ENCODE data around the gene TMEM18.
A peak's percentile ranks its signal among the peaks of the same experiment; 100 is the strongest.

TMEM18 gene

GRCh38 chr2:650343-651310 is 26.6 kb downstream of the TMEM18 start:
- DNase-seq (ENCODE audit: low spot score) = no peak

DNA sequence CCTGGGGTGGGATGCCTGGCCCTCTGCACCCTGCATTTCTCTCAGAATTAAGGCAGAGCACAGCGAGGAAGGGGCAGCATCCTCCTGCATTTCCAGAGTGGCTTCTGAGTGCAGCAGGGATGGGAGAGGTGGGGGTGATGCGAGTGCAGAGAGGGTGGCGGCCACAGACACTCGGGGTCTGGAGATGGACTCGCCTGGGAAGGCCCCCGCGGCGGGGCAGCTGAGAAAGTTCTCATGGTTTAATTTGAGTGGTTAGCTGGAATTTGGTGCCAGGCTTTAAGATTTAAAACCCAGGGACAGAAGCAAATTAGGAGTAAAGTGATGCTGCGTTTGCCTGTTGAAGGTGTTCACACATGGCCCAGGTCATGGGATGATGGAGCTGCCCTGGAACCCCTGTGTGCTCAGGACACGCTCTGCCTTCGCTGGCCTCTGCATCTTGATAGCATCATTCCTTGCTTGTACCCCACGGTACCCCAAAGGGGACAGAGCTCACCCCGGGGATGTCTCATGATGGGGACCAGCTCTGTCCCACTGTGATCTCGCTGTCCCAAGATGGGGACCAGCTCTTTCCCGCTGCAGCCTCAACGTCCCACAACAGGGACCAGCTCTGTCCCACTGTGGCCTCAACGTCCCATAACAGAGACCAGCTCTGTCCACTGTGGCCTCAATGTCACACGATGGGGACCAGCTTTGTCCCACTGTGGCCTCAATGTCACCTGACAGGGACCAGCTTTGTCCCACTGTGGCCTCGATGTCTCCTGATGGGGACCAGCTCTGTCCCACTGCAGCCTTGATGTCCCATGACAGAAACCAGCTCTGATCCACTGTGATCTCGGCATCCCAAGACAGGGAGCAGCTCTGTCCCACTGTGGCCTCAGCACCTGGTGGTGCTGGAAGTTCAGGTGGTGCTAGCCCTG is 27.5 kb downstream of the TMEM18 start:
- DNase-seq (ENCODE audit: low spot score) = no peak

DNA sequence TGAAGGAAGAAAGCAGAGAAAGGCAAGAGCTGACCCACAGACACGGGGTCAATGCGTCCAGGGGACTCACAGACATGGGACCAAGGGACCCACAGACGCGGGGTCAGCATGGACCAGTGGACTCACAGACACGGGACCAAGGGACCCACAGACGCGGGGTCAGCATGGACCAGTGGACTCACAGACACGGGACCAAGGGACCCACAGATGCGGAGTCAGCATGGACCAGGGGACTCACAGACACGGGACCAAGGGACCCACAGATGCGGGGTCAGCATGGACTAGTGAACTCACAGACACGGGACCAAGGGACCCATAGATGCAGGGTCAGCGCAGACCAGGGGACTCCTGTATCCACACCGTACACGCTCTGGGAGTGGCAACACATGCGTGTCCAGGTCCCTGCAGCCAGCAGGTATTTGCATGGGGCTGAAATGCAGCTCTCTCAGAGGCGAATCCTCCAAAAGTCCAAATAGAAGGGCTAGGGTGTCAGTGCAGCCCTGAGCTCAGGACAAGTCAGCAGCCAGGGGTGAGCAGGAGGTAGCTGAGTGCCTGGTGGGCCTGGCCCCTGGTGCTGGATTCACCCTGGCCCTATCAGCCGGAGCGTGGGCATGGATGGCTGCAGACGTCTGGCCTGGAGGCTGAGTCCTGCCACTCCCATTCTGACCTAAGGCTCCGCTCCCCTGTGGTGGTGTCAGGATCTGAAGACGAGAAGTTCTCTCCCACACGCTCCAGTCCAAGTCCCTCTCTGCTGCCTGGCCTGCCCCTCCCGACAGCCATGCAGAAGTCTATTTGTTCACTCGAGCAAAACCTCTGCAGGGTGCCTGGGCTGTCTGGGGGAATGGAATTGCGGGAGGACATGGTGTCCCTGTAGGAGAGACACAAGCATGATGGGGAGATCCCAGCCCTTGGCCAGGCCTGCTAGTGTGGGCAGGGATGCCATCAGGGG is 28.5 kb downstream of the TMEM18 start:
- DNase-seq (ENCODE audit: low spot score) = no peak

GRCh38 chr2:647691-648231 is 29.4 kb downstream of the TMEM18 start:
- DNase-seq (ENCODE audit: low spot score) = no peak

- DNase-seq (ENCODE audit: low spot score) = no peak
These were observed 30.1 kb downstream of the TMEM18 start for GRCh38 chr2:647003-647560.

DNA sequence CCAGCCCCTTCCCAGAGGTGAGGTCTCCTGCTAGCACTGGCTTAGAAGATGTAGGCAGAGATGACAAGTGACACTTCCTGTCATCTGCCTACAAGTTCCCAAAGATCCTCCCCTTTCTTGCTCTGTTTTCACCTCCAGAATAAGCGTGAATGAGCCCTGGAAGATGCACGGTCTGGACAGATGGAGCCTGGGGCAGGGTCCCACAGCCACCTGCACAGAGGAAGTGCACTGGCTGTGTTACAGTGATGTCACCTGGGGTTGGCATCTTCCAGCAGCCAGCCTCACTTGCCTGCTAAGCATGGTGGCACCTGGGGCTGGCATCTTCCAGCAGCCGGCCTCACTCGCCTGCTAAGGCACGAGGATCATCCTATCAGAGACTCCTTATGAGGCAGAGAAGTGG is 32.3 kb downstream of the TMEM18 start:
- no peak for DNase-seq (ENCODE audit: low spot score)

DNA sequence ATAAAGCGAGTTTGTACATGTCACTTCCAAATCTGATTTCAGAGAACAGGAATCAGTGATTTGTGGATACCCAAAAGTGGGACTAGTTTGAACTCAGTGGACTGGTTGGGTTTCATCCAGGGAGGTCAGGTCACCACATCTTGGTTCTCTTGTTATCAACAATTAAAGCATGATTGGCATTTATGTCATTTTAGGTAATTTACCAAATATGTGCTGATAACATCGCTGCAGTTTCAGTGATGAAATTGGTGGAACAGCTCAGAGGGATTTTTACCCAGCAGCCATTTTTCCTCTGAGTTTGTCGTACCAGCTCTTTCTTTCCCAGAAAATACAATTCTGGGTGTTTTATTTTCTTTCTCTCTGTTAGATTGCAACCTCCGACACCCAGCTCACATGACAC is 33.4 kb downstream of the TMEM18 start:
- DNase-seq (ENCODE audit: low spot score) = no peak

DNA sequence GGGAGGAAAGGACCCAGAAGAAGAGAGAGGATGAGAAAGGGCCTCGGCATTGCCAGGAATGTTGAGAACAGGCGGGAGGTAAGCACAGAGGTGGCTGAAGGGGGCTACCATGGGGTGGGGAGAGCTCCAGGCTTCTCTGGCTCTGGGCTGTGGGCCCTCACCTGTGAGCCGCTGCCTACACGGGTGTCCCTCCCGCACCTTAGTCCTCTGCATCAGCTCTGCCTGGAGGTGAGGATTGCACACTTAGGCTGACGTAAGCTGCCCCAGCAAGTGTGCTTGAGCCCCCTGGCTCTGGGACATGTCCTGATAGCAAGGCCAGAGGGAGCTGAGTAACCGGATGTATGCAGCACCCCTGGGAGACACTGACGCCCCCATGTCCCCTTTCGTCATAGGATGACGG is 33.9 kb downstream of the TMEM18 start:
- DNase-seq (ENCODE audit: low spot score) = no peak

- no peak for DNase-seq (ENCODE audit: low spot score)
These were observed 35.1 kb downstream of the TMEM18 start for GRCh38 chr2:641872-642815.

GRCh38 chr2:641164-641871 is 35.9 kb downstream of the TMEM18 start:
- DNase-seq (ENCODE audit: low spot score) = no peak

GRCh38 chr2:639703-640102 is 37.5 kb downstream of the TMEM18 start:
- no peak for DNase-seq (ENCODE audit: low spot score)

GRCh38 chr2:637804-638203 is 39.4 kb downstream of the TMEM18 start:
- DNase-seq (ENCODE audit: low spot score) = no peak

- no peak for DNase-seq (ENCODE audit: low spot score)
These were observed 39.8 kb downstream of the TMEM18 start for GRCh38 chr2:637406-637776.

DNA sequence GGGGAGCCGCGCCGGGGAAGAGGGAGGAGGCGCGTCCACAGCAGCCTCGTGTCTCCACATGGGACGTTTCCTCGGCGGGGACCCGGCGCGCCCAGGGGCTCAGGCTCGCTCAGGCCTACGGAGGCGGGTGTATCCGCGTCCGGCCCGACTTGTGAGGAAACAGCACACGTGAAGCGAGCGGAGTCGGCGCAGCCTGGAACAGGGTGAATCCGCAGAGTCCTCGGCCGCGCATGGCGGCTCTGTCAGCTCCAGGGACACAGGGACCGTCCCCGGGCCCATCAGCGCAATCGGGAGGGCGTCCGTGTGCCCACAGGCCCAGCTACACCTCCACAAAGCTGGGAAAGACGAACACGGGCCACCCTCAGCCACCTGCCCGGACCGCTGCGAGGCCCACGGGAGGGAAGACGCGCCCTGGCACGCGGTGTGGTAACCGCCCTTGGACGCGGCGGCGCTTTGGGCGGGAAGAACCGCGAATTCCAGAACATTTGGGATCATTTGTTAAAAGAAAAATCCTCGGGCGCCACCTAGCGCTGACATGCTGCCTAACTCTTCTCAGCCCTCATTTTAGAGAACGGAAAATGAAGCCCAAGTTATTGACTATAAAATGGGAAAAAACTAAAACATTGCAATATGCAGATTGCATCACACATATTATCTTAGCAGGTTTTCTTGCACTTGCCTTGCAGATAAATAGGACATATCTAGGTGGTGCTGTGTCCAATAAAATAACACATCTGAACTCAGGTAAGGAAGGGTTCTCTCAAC is 40.4 kb downstream of the TMEM18 start:
- peak; percentile 45 for DNase-seq (ENCODE audit: low spot score)

GRCh38 chr2:635687-636621 is 41.3 kb downstream of the TMEM18 start:
- no peak for DNase-seq (ENCODE audit: low spot score)

DNA sequence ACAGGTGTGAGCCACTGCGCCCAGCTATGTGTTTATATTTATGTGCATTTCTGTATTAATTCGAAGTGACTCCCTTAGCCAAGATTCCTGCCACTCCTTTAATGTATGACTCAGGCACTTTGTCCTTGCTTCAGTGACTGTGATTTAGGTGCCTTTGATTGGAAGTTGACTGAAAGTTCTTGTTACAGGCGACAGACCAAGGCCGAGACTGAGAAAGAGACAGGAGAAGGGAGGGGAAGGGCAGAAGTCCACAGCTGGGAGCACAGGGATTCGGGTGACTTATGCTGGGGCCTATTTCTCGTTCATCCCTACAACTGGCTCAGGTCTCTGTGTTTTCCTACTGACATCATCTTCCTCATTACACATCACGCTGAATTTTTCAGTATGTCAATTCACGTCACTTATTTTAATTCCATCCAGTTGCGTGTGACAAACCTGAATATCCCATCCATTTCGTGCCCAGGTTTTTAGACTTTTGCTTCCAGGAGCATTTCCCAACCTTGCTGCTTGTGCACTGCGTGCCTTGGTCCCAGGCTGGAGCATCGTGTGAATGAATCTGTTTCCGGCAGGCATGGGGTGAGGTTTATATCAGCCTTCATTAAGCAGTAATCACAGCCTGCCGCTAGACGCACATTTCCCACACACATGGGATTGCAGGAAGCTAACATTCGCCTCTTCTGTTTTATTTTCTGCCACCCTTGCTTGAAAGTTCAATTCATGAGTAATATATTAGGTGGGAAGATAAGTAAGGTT is 42.4 kb downstream of the TMEM18 start:
- DNase-seq (ENCODE audit: low spot score) = no peak

- DNase-seq (ENCODE audit: low spot score) = no peak
These were observed 43.2 kb downstream of the TMEM18 start for GRCh38 chr2:634041-634440.
